Central memory CD4-positive, alpha-beta T cell (primary cell): Measurements from ENCODE around the gene CHM.

Source experiments
- DNase-seq: peaks from one replicate; pipeline ENCODE4 v3.0.0; 2022

The CHM gene

GRCh38 chrX:85905851-85906250, 141.5 kb downstream of the CHM start:
- no peak for DNase-seq

- DNase-seq = no peak
Measured at GRCh38 chrX:85903692-85904471, 143.5 kb downstream of the CHM start.

- DNase-seq = no peak
Measured at GRCh38 chrX:85897362-85898126, 149.8 kb downstream of the CHM start.

- no peak for DNase-seq
Measured at GRCh38 chrX:85882601-85883000, 164.8 kb downstream of the CHM start.

- no peak for DNase-seq
Measured at GRCh38 chrX:85870585-85870984, 176.8 kb downstream of the CHM start.

GRCh38 chrX:85865324-85865723, 182.0 kb downstream of the CHM start:
- DNase-seq = no peak

- no peak for DNase-seq
Measured at GRCh38 chrX:85859426-85859825, 187.9 kb downstream of the CHM start.

- DNase-seq = no peak
Measured at GRCh38 chrX:85851418-85851817, 195.9 kb downstream of the CHM start.

GRCh38 chrX:85836868-85837267, 210.5 kb downstream of the CHM start:
- DNase-seq = no peak

GRCh38 chrX:85828771-85829170, 218.6 kb downstream of the CHM start:
- no peak for DNase-seq

GRCh38 chrX:85815203-85815751, 232.1 kb downstream of the CHM start:
- DNase-seq = no peak
